Loucy (cell line): ENCODE data around the gene F2RL2.

Experiments used
- CTCF ChIP-seq: fragments of 200-600 bp; sonication (generic); conservative IDR thresholded peaks from 2 replicates; pipeline ENCODE4 v1.5.1; 2014; ENCODE audit warnings: mild to moderate bottlenecking, antibody characterized with exemption, low read length
- EZH2phosphoT487 ChIP-seq: fragments of 200-600 bp; IDR thresholded peaks from 2 replicates; pipeline ENCODE4 v1.6.1; 2018; ENCODE audit warnings: antibody characterized with exemption, mild to moderate bottlenecking, moderate library complexity, borderline replicate concordance

DNA sequence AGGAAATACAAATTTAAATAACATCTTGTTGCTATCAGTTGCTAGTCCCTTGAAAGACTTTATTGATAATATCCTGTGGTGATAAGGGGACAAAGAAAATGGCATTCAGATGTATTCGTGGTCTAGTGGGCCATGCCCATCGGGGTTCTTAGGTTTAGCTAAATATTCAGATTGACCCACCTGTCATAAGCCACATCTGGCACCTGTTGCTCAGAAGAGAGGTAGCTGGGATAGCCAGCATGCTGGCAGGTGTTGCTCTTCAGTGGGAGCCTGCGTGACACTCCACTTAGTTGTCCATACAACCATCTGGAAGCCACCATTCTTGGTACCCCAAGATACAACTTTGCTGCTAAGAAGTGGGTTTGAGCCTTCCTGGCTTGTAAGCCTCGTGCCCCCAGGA is 36.7 kb downstream of the F2RL2 start:
- TF ChIP-seq CTCF: no peak
- no peak for TF ChIP-seq EZH2phosphoT487
